Ecto neural progenitor cell (in vitro differentiated cells): ENCODE results near the gene USP1.

Experiments used
- DNase-seq: peaks from one replicate; pipeline ENCODE4 v3.0.0-alpha.2; 2018; ENCODE audit warnings: low spot score

Gene USP1

GRCh38 chr1:62436466-62437272, at the start of gene USP1:
Gene USP1, plus strand, starts transcription at chr1:62437049. Its CDS starts 2,819 bp downstream, at chr1:62439868.
- peak; percentile 98 for DNase-seq

GRCh38 chr1:62389531-62389930, 47.3 kb upstream of the USP1 start:
- DNase-seq = no peak

GRCh38 chr1:62390071-62390470, 46.8 kb upstream of the USP1 start:
- DNase-seq = no peak

- DNase-seq = peak; percentile 68
Observed at GRCh38 chr1:62391369-62391971, 45.4 kb upstream of the USP1 start.

- no peak for DNase-seq
Observed at GRCh38 chr1:62392951-62393350, 43.9 kb upstream of the USP1 start.

- no peak for DNase-seq
Observed at GRCh38 chr1:62394646-62395045, 42.2 kb upstream of the USP1 start.

GRCh38 chr1:62395291-62395690, 41.6 kb upstream of the USP1 start:
- no peak for DNase-seq

- DNase-seq = no peak
Observed at GRCh38 chr1:62396871-62397270, 40.0 kb upstream of the USP1 start.

- DNase-seq = no peak
Observed at GRCh38 chr1:62397301-62397700, 39.5 kb upstream of the USP1 start.

- no peak for DNase-seq
Observed at GRCh38 chr1:62398377-62398776, 38.5 kb upstream of the USP1 start.

GRCh38 chr1:62401034-62401760, 35.7 kb upstream of the USP1 start:
- DNase-seq = no peak

- no peak for DNase-seq
Observed at GRCh38 chr1:62405247-62405646, 31.6 kb upstream of the USP1 start.

- DNase-seq = no peak
Observed at GRCh38 chr1:62406576-62406975, 30.3 kb upstream of the USP1 start.

GRCh38 chr1:62407398-62408009, 29.3 kb upstream of the USP1 start:
- DNase-seq = no peak

- no peak for DNase-seq
Observed at GRCh38 chr1:62415687-62416086, 21.2 kb upstream of the USP1 start.

GRCh38 chr1:62417351-62417999, 19.4 kb upstream of the USP1 start:
- DNase-seq = no peak

GRCh38 chr1:62420214-62420613, 16.6 kb upstream of the USP1 start:
- no peak for DNase-seq

GRCh38 chr1:62423580-62424242, 13.1 kb upstream of the USP1 start:
- DNase-seq = no peak

GRCh38 chr1:62424411-62424810, 12.4 kb upstream of the USP1 start:
- DNase-seq = no peak

GRCh38 chr1:62425041-62425440, 11.8 kb upstream of the USP1 start:
- no peak for DNase-seq

- no peak for DNase-seq
Observed at GRCh38 chr1:62426237-62426636, 10.6 kb upstream of the USP1 start.

GRCh38 chr1:62426794-62427193, 10.1 kb upstream of the USP1 start:
- no peak for DNase-seq
